H1 (cell line): ENCODE measurements around the gene OR5A1. TPM values are rescaled to one million over a fixed set of nuclear protein-coding genes. Genes with fewer than 3 reads are reported as not detected.

ENCODE experiments used
- CTCF ChIA-PET: fragments of 300-600 bp; sonication (Branson Sonifier 250); formaldehyde crosslinking; loops from one replicate; lab custom pipeline; 2021; ENCODE audit not compliant: partially characterized antibody; lab: Charles Lee
- POLR2A ChIA-PET: fragments of 300-600 bp; sonication (Branson Sonifier 250); formaldehyde crosslinking; loops from one replicate; lab custom pipeline; 2021; ENCODE audit warnings: inconsistent platforms; ENCODE audit not compliant: partially characterized antibody; lab: Charles Lee
- DNase-seq, 2 experiments: peaks; one replicate each; pipeline versions ENCODE4 v3.0.0 to v3.0.0-alpha.2; 2010 to 2022; ENCODE audit warnings: low spot score in 2 of 2, low read depth in 1 of 2, mixed read lengths in 1 of 2
- FAIRE-seq: peaks from 2 replicates; lab custom pipeline; 2011; peaks lifted over from hg19 to GRCh38; lab: Jason Lieb, UNC
- H2AFZ ChIP-seq: 2 replicates; pipeline ENCODE4 v1.8.1; 2012; ENCODE audit warnings: low read length, inconsistent platforms
- H2AK5ac ChIP-seq: 2 replicates; pipeline ENCODE4 v1.6.1; 2013; ENCODE audit warnings: low read depth, low read length
- H2BK120ac ChIP-seq: replicated peaks from 2 replicates; pipeline ENCODE3; 2013; ENCODE audit warnings: low read depth, low read length, inconsistent platforms
- H2BK12ac ChIP-seq: 2 replicates; pipeline ENCODE4 v1.6.1; 2013; ENCODE audit warnings: low read depth, low read length
- H2BK15ac ChIP-seq: 2 replicates; pipeline ENCODE4 v1.6.1; 2013; ENCODE audit warnings: low read length
- H2BK20ac ChIP-seq: 2 replicates; pipeline ENCODE4 v1.6.1; 2013; ENCODE audit warnings: low read length
- H2BK5ac ChIP-seq: 2 replicates; pipeline ENCODE4 v1.6.1; 2013; ENCODE audit warnings: low read depth, low read length
- H3K14ac ChIP-seq: 2 replicates; pipeline ENCODE4 v1.6.1; 2013; ENCODE audit warnings: inconsistent platforms; ENCODE audit not compliant: insufficient read length
- H3K18ac ChIP-seq: 2 replicates; pipeline ENCODE4 v1.6.1; 2013; ENCODE audit warnings: low read length; ENCODE audit errors: extremely low read depth
- H3K23ac ChIP-seq: 2 replicates; pipeline ENCODE4 v1.6.1; 2013; ENCODE audit warnings: inconsistent platforms; ENCODE audit not compliant: insufficient read length
- H3K23me2 ChIP-seq: 2 replicates; pipeline ENCODE4 v1.6.1; 2013; ENCODE audit warnings: low read depth, low read length
- H3K27ac ChIP-seq: 2 replicates; pipeline ENCODE4 v1.6.1; 2011; ENCODE audit warnings: low read depth, low read length, inconsistent platforms
- H3K27me3 ChIP-seq, 4 experiments: replicated peaks in 1 of 4; 1 replicate in 1 of 4; 2 replicates in 3 of 4; pipeline versions ENCODE4 v1.6.1 to v1.8.1; 2011 to 2013; ENCODE audit warnings: low read length in 3 of 4, mild to moderate bottlenecking in 3 of 4, inconsistent platforms in 2 of 4, mixed read lengths in 2 of 4, moderate library complexity in 1 of 4; ENCODE audit not compliant: control insufficient read depth in 3 of 4, insufficient read depth in 3 of 4; ENCODE audit errors: extremely low read depth in 1 of 4
- H3K36me3 ChIP-seq, 4 experiments: 2 replicates each; pipeline versions ENCODE4 v1.6.1 to v1.8.1; 2011 to 2013; ENCODE audit warnings: mild to moderate bottlenecking in 4 of 4, low read length in 3 of 4, moderate library complexity in 2 of 4, control low read depth in 1 of 4, inconsistent platforms in 1 of 4; ENCODE audit not compliant: insufficient read depth in 4 of 4, control insufficient read depth in 2 of 4
- H3K4ac ChIP-seq: replicated peaks from 2 replicates; pipeline ENCODE3; 2013; ENCODE audit warnings: low read length, low read depth, mixed read lengths, inconsistent platforms; ENCODE audit not compliant: insufficient read length
- H3K4me1 ChIP-seq, 4 experiments: replicated peaks in 1 of 4; 1 replicate in 1 of 4; 2 replicates in 3 of 4; pipeline versions ENCODE4 v1.6.1 to v1.8.1; 2011 to 2013; ENCODE audit warnings: low read length in 3 of 4, inconsistent platforms in 2 of 4, mixed read lengths in 1 of 4; ENCODE audit not compliant: insufficient read depth in 4 of 4, control insufficient read depth in 3 of 4
- H3K4me2 ChIP-seq, 2 experiments: 2 replicates each; pipeline versions ENCODE4 v1.6.1 to v1.8.1; 2011 to 2013; ENCODE audit warnings: low read depth in 2 of 2, low read length in 2 of 2, control low read depth in 1 of 2, inconsistent platforms in 1 of 2, mild to moderate bottlenecking in 1 of 2; ENCODE audit not compliant: insufficient read depth in 1 of 2
- H3K4me3 ChIP-seq, 4 experiments: fragments of 200-600, 300-600 bp in 1 of 4; sonication (generic), shearing (Covaris generic), sonication (Bioruptor Twin) in 1 of 4; 2 replicates each; pipeline versions ENCODE4 v1.5.1 to v1.8.1; 2011 to 2016; ENCODE audit warnings: low read length in 4 of 4, low read depth in 3 of 4, control low read depth in 2 of 4, inconsistent platforms in 2 of 4, mild to moderate bottlenecking in 2 of 4, mixed read lengths in 1 of 4, moderate library complexity in 1 of 4; ENCODE audit not compliant: insufficient read depth in 2 of 4; ENCODE audit errors: extremely low read depth in 1 of 4
- H3K56ac ChIP-seq: replicated peaks from 2 replicates; pipeline ENCODE3; 2013; ENCODE audit warnings: low read depth, mild to moderate bottlenecking, mixed read lengths, low read length, inconsistent platforms; ENCODE audit not compliant: insufficient read length
- H3K79me1 ChIP-seq: 2 replicates; pipeline ENCODE4 v1.6.1; 2013; ENCODE audit warnings: low read depth, low read length, control low read depth
- H3K79me2 ChIP-seq, 2 experiments: 2 replicates each; pipeline versions ENCODE4 v1.6.1 to v1.8.1; 2012 to 2013; ENCODE audit warnings: low read length in 2 of 2, mild to moderate bottlenecking in 2 of 2, inconsistent platforms in 1 of 2; ENCODE audit not compliant: insufficient read depth in 2 of 2, control insufficient read depth in 1 of 2
- H3K9ac ChIP-seq, 4 experiments: replicated peaks in 1 of 4; 1 replicate in 1 of 4; 2 replicates in 3 of 4; pipeline versions ENCODE4 v1.6.1 to v1.8.1; 2011 to 2013; ENCODE audit warnings: low read depth in 3 of 4, low read length in 3 of 4, control low read depth in 2 of 4, mild to moderate bottlenecking in 2 of 4, moderate library complexity in 2 of 4, inconsistent platforms in 1 of 4; ENCODE audit errors: extremely low read depth in 1 of 4
- H3K9me3 ChIP-seq, 2 experiments: 2 replicates each; pipeline versions ENCODE4 v1.6.1 to v1.8.1; 2012 to 2013; ENCODE audit warnings: mild to moderate bottlenecking in 2 of 2, moderate library complexity in 2 of 2, control low read depth in 1 of 2, inconsistent platforms in 1 of 2, low read depth in 1 of 2, low read length in 1 of 2, mixed read lengths in 1 of 2; ENCODE audit not compliant: insufficient read depth in 2 of 2
- H4K20me1 ChIP-seq, 2 experiments: replicated peaks in 1 of 2; 2 replicates each; pipeline versions ENCODE3 to v1.8.1; 2011 to 2013; ENCODE audit warnings: inconsistent platforms in 2 of 2, low read length in 2 of 2, mild to moderate bottlenecking in 1 of 2; ENCODE audit not compliant: insufficient read depth in 2 of 2, control insufficient read depth in 1 of 2
- H4K5ac ChIP-seq: 2 replicates; pipeline ENCODE4 v1.6.1; 2013; ENCODE audit warnings: low read length, low read depth, mixed read lengths, inconsistent platforms; ENCODE audit not compliant: insufficient read length
- H4K8ac ChIP-seq: 2 replicates; pipeline ENCODE4 v1.8.0; 2013; ENCODE audit warnings: mild to moderate bottlenecking, moderate library complexity, low read length, inconsistent platforms; ENCODE audit not compliant: insufficient read depth; ENCODE audit errors: extremely low read depth
- H4K91ac ChIP-seq: replicated peaks from 2 replicates; pipeline ENCODE3; 2013; ENCODE audit warnings: low read length, mixed read lengths, inconsistent platforms; ENCODE audit not compliant: insufficient read length
- HDAC2 ChIP-seq, 2 experiments: fragments of 300-600 bp in 1 of 2; sonication (generic) in 1 of 2; IDR thresholded peaks; 2 replicates each; pipeline ENCODE4 v1.6.1; 2011 to 2012; ENCODE audit warnings: low read depth in 2 of 2, low read length in 2 of 2, mild to moderate bottlenecking in 2 of 2, moderate library complexity in 2 of 2, borderline replicate concordance in 1 of 2, inconsistent platforms in 1 of 2
- JUN ChIP-seq: IDR thresholded peaks from 2 replicates; pipeline ENCODE4 v1.6.1; 2011; ENCODE audit warnings: low read depth, mild to moderate bottlenecking, improper control_type of control experiment, low read length
- KDM1A ChIP-seq: fragments of 200-600, 300-600 bp; sonication (generic); IDR thresholded peaks from 2 replicates; pipeline ENCODE4 v1.7.1; 2016; ENCODE audit warnings: mild to moderate bottlenecking, low read length, borderline replicate concordance
- SP4 ChIP-seq: IDR thresholded peaks from 2 replicates; pipeline ENCODE4 v1.6.1; 2012; ENCODE audit warnings: low read length, inconsistent platforms
- SRF ChIP-seq: IDR thresholded peaks from 2 replicates; pipeline ENCODE4 v1.6.1; 2011; ENCODE audit warnings: mild to moderate bottlenecking, low read depth, low read length, moderate library complexity
- SUZ12 ChIP-seq: fragments of 200-600 bp; sonication (generic); IDR thresholded peaks from 2 replicates; pipeline ENCODE4 v1.6.1; 2012; ENCODE audit warnings: mild to moderate bottlenecking, inconsistent platforms, low read length, moderate library complexity, mixed read lengths
- TBP ChIP-seq: IDR thresholded peaks from 2 replicates; pipeline ENCODE4 v1.6.1; 2011; ENCODE audit warnings: low read depth, low read length, improper control_type of control experiment
- TEAD4 ChIP-seq: IDR thresholded peaks from 2 replicates; pipeline ENCODE4 v1.6.1; 2012; ENCODE audit warnings: low read depth, low read length, inconsistent platforms, mixed read lengths
- WGBS, 2 experiments: shearing (Covaris generic) in 1 of 2; methylation state at CpG; one replicate each; pipeline versions ENCODE4 v1.1.6 to v1.1.7; 2013 to 2015; ENCODE audit warnings: low lambda C conversion rate in 2 of 2, mixed read lengths in 2 of 2, inconsistent platforms in 1 of 2, low coverage in 1 of 2, missing lambda C conversion rate in 1 of 2; ENCODE audit not compliant: insufficient replicate concordance in 2 of 2, insufficient coverage in 1 of 2, insufficient read length in 1 of 2; ENCODE audit errors: extremely low coverage in 1 of 2, missing lambda C conversion rate in 1 of 2; 5-methylcytosine and 5-hydroxymethylcytosine counted together
- polyA plus RNA-seq, 7 experiments: library from polyadenylated mRNA; depleted of rRNA in 3 of 7; stranded (reverse) in 5 of 7; unstranded in 2 of 7; fragments of >200 nt in 5 of 7; fragments of 200-250 nt in 2 of 7; gene quantifications; 1 replicate in 5 of 7; 2 replicates in 1 of 7; 4 replicates in 1 of 7; pipeline versions ENCODE4 v1.2.1 to v1.2.3, GENCODE V29; 2011 to 2013; ENCODE audit warnings: missing spikeins in 2 of 7, mixed read lengths in 2 of 7
- total RNA-seq: library from RNA; stranded (reverse); fragmentation: NEBNext Ultra II Directional; extraction: Animal tissue kit (Norgen Biotek cat#: 25700); gene quantifications from 2 replicates; pipeline ENCODE4 v1.2.1, GENCODE V29; 2021
- TF ChIP-seq, protein P1 (sequence below), 3 experiments: IDR thresholded peaks; 1 replicate in 2 of 3; 2 replicates in 1 of 3; pipeline versions ENCODE4 v1.5.1 to v1.6.1; 2011; ENCODE audit warnings: low read length in 3 of 3, mild to moderate bottlenecking in 3 of 3, inconsistent platforms in 2 of 3, low read depth in 1 of 3, moderate library complexity in 1 of 3; ENCODE audit not compliant: insufficient read depth in 1 of 3; ENCODE audit errors: control extremely low read depth in 1 of 3

Gene OR5A1
- total and polyA plus RNA-seq, 2 of the 8 experiments (the other 6 are each of a cell fraction or from before 2014, with no cell fraction given): not detected

DNA sequence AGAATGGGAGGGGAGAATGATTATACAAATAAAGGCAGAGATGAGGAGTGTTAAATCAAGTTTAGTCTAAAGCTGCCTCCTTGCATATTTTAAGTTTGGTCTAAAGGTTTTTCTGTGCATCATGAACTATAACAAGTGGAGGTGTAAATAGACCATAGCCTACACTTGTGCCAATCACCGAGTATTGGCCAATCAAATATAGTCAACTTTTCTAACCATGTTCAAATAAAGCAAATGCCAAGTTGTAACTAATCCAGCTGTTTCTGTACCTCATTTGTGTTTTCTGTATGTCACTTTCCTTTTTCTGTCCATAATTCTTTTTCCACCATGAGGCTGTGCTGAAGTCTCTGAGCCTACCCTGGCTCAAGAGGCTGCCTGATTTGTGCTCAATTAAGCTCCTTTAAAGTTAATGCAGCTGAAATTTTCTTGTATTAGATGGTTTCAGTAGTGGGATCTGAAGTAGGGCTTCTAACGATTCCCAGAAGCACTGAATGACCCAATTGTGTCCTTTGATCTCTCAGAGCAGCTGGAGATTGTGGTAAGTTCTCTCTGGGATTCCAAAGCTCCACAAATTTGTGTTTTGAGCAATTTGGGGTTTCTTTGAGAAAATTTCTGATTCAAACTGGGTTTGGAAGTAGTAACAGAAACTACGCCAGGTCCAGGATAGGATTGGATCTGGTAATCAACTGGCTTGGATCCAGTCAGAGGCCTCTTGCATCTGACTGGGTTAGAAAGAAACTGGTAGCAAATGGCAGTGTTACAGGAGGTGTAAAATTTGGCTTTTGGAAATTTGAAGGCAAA lies 35.6 kb upstream of the OR5A1 start:
- no peaks in the 10 kb centered on the region for H4K20me1 ChIP-seq
- H3K23ac ChIP-seq: no peak overlapping the region
- no peak overlapping the region for H3K14ac ChIP-seq
- no peak overlapping the region for H3K27ac ChIP-seq
- no peak overlapping the region for H3K4me3 ChIP-seq
- no peaks in the 10 kb centered on the region for H3K79me1 ChIP-seq
- no peak overlapping the region for H3K4ac ChIP-seq
- H3K9me3 ChIP-seq: peaks cover 15 to 29% of the 10 kb centered on the region in 2 experiments
- no peak overlapping the region for H2BK15ac ChIP-seq
- no peak overlapping the region for H3K18ac ChIP-seq
- no peak overlapping the region for H3K4me2 ChIP-seq
- H3K56ac ChIP-seq: no peak overlapping the region
- H4K91ac ChIP-seq: no peak overlapping the region
- ChIA-PET POLR2A (no interaction called here), CTCF (interaction anchor here (0.6 to 1.7 kb wide), 3 partner anchors 11 to 229 kb away, joined by 3 to 4 read pairs (median 3); partner anchors contain the start of gene DTX4)
- no peak overlapping the region for H2BK12ac ChIP-seq
- H2BK20ac ChIP-seq: no peak overlapping the region
- H3K79me2 ChIP-seq: no peaks in the 10 kb centered on the region
- no peaks in the 10 kb centered on the region for H3K4me1 ChIP-seq
- no peaks in the 10 kb centered on the region; a peak in 1 of 7 replicates for H3K27me3 ChIP-seq
- no peak overlapping the region for H2AFZ ChIP-seq
- WGBS, 2 experiments: 88% methylated on average over 3 of the region's 3 CpGs; no CpG with 5 or more reads in 1 of the 2 experiments
- no peaks in the 10 kb centered on the region for H3K23me2 ChIP-seq
- H3K36me3 ChIP-seq: no peaks in the 10 kb centered on the region
- H4K8ac ChIP-seq: no peak overlapping the region
- no peak overlapping the region for H2BK120ac ChIP-seq
- H4K5ac ChIP-seq: no peak overlapping the region
- DNase-seq (no peak), FAIRE-seq (no peak)
- H2BK5ac ChIP-seq: no peak overlapping the region
- no peak overlapping the region for H2AK5ac ChIP-seq
- no peak overlapping the region for H3K9ac ChIP-seq
- no peak for TF ChIP-seq JUN
- no peak for TF ChIP-seq KDM1A
- TF ChIP-seq TBP: no peak
- no peak for TF ChIP-seq TEAD4
- no peak for TF ChIP-seq SRF
- TF ChIP-seq HDAC2 (IDR thresholded peaks at IDR 0.05; ENCODE audit: borderline replicate concordance in 1 of 2, low read depth in 2 of 2, low read length in 2 of 2): no peak
- TF ChIP-seq, protein P1, sequence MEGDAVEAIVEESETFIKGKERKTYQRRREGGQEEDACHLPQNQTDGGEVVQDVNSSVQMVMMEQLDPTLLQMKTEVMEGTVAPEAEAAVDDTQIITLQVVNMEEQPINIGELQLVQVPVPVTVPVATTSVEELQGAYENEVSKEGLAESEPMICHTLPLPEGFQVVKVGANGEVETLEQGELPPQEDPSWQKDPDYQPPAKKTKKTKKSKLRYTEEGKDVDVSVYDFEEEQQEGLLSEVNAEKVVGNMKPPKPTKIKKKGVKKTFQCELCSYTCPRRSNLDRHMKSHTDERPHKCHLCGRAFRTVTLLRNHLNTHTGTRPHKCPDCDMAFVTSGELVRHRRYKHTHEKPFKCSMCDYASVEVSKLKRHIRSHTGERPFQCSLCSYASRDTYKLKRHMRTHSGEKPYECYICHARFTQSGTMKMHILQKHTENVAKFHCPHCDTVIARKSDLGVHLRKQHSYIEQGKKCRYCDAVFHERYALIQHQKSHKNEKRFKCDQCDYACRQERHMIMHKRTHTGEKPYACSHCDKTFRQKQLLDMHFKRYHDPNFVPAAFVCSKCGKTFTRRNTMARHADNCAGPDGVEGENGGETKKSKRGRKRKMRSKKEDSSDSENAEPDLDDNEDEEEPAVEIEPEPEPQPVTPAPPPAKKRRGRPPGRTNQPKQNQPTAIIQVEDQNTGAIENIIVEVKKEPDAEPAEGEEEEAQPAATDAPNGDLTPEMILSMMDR (IDR thresholded peaks at IDR 0.05; ENCODE audit: control extremely low read depth in 1 of 3, insufficient read depth in 1 of 3, low read depth in 1 of 3, low read length in 3 of 3): no peak
- no peak for TF ChIP-seq SUZ12
- no peak for TF ChIP-seq SP4
